HG03520 (cell line): ENCODE measurements around the gene SKOR1.

Experiments used
- ATAC-seq: cut with Tn5 transposase; IDR thresholded peaks from one replicate; pipeline ENCODE4 v1.9.1; 2021; ENCODE audit warnings: mild to moderate bottlenecking, moderate library complexity; ENCODE audit not compliant: unreplicated experiment

The SKOR1 gene

GRCh38 chr15:67819636-67820035 is 5.7 kb upstream of the SKOR1 start:
- no peak for ATAC-seq

DNA sequence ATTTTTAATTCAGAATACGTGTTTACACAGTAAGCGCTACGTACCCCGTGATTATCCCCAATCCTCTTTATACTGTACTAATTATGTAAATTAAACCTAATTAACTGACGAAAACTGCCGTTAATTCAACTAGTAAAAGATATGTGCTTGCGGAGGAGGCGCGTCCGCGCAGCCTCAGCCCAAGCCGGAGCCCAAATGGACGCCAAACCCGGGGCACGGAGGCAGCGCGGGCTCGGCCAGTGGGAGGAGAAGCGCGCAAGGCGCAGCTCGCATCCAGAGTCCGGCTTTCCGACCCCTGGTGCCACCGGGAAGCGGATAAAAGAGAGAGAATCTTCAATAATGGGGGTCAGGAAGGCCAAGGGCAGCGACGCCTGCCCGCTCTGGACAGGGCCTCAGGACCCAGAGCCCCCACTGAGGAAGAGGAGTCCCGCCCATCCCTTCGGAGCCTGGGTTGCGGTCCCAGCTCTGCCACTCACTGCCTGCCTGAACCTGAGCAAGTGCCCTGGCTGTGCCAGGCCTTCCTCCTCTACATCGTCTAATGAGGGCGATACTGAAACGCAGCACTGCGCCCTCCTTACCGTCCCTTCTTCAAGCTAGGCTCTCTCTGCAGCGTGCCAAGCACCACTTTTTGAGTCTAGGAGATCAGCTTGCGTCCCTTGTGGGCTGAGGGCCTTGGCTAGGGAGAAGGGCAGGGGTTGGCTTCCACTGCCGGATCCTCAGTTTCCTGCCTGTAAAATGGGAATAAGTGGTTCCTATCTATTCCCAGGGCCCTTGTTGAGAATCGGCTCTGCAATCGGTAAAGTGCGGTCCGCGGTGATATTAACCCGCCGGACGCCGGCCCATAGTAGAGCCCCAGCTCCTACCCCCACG is 5.0 kb upstream of the SKOR1 start:
- ATAC-seq = no peak

- ATAC-seq = no peak
Measured at GRCh38 chr15:67820992-67821783, 4.1 kb upstream of the SKOR1 start.

DNA sequence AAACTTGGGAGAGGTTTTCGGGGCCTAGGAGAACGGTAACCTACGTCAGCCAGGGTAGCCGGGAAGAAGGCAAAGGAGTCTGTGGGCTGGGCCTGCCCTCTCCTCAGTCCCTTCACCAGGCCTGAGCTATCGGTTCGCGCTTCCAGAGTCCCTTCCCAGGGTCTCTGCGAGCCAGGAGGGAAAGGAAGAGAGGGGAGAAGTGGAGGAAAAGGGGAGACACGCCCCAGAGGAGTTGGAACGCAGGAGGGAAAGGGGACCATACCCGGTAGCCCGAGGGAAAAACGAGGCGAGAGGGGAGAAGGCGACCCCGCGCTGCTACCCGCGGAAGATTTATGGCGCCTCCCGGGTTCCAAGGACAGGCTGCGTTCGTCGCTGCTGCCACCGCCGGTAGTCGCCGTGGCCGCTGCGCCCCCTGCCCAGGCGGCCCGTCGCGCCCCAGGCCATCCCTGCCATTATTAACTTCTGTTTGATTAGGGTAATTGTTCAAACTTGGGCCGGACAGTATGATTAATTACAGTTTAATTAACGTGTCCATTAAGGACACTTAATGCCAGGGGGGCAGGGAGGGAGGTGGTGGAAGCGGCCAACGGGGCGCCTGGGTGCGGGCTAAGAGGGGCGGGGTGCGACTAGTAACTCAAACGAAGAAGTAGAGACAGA is 3.4 kb upstream of the SKOR1 start:
- ATAC-seq = no peak

DNA sequence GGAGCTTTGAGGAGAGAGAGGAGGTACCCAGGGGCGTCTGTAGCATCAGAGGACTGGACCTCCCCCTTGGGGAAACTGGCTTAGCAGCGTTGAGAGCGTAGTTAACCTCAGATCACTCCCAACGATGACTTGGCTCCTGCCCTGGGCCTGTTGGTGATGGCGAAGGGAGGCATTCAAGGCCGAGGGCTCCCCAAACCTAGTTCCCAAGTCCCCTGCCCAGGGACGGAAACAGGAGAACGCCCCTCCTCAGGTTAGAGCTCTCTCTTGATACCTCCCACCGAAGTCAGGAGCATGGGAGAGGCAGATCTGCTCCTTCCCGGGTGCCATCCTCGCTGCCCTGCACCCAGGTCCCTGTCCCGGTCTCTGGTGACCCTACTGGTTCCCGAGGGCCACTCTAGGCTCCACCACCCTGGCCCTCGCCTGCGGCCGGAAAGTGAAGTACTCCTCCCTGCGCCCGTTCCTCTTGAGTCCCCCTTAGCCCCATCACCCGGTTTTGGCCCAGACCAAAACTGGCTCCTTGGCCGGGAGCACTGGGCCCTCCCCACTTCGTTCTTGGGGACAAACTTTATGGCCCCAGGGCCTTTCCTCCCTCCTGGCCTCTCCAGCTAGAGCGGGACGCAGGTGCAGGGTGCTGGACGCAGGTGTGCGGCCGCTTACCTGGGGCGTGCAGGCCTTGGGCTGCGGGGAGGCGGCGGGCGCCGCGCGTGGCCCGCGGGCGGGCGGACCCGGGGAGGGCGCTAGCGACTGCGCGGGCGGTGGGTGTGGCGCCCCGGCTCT is 2.6 kb upstream of the SKOR1 start:
- ATAC-seq = no peak

GRCh38 chr15:67823314-67824196 is 1.8 kb upstream of the SKOR1 start:
- no peak for ATAC-seq

DNA sequence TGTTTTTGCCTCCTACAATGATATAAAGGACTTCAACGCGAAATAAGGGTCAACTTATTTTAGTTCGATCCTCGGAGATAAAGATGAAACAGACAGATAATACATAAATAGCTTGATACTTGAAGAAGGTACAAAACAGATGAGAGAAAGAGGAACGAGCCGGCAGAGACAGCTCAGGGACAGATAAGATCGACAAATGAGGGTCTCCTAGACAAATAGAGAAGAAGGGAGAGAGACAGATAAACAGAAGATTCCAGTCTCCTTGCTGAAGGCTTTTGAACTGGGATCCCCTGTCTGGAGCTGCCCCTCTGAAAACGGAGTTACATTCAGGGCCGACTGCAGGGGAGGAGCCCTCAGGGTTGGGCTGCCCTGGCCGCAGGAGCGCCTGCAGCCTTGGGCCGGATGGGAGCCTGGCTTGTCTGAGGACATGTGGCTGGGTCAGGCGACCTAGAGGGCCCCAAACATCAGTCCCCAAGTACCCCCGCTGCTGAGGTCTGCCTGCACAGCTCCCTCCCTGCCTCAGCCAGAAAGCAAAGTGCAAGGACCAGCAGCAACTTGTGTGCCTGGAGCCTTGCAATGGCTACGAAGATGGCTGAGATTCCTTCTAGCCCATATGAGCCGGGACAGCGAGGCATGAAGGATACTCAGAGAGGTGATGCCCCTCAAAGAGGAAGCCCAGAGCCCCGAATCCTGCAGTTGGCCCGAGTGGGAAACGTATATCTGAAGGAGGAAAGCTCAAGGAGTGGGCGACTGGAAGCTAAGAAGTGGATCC is 926 bp upstream of the SKOR1 start:
- ATAC-seq = no peak

DNA sequence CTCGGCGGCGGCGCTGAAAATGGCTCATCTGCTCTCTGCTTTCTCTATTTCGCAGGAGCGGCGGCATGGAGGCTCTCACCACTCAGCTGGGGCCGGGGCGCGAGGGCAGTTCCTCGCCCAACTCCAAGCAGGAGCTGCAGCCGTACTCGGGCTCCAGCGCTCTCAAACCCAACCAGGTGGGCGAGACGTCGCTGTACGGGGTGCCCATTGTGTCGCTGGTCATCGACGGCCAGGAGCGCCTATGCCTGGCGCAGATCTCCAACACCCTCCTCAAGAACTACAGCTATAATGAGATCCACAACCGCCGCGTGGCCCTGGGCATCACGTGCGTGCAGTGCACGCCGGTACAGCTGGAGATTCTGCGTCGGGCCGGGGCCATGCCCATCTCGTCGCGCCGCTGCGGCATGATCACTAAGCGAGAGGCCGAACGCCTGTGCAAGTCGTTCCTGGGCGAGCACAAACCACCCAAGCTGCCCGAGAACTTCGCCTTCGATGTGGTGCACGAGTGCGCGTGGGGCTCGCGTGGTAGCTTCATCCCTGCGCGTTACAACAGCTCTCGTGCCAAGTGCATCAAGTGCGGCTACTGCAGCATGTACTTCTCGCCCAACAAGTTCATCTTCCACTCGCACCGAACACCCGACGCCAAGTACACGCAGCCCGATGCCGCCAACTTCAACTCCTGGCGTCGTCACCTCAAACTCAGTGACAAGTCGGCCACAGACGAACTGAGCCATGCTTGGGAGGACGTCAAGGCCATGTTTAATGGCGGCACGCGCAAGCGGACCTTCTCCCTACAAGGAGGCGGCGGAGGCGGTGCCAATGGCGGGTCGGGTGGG is 790 bp downstream of the SKOR1 start:
- no peak for ATAC-seq

GRCh38 chr15:67826717-67827561 is 1.6 kb downstream of the SKOR1 start:
- no peak for ATAC-seq

- ATAC-seq = no peak
Measured at GRCh38 chr15:67827562-67828277, 2.4 kb downstream of the SKOR1 start.

GRCh38 chr15:67828278-67828968 is 3.1 kb downstream of the SKOR1 start:
- ATAC-seq = no peak

GRCh38 chr15:67828969-67829646 is 3.8 kb downstream of the SKOR1 start:
- ATAC-seq = no peak

GRCh38 chr15:67829647-67830504 is 4.6 kb downstream of the SKOR1 start:
- no peak for ATAC-seq

- no peak for ATAC-seq
Measured at GRCh38 chr15:67831363-67831762, 6.1 kb downstream of the SKOR1 start.
